Activated CD8-positive, alpha-beta T cell treated with anti-CD3 and anti-CD28 coated beads, Interleukin-2, amount 10 ng/mL, durations not matched to agents 7 days and 5 days (primary cell): ENCODE measurements around the gene GABBR2. TPM values are rescaled to one million over a fixed set of nuclear protein-coding genes. Genes with fewer than 3 reads are reported as not detected.
"Not testable (repeated sequence)": the region's sequence is repeated elsewhere in the genome, so short reads cannot be mapped to it uniquely, and the experiment has no call there.

Source experiments
- ATAC-seq: fragments of 150-1000 bp; cut with Tn5 transposase; one replicate; pipeline ENCODE4 v1.10.0; 2021; ENCODE audit warnings: moderate library complexity
- CTCF ChIA-PET: fragments of 350-600 bp; sonication (Branson Sonifier 250); formaldehyde crosslinking; loops from one replicate; lab custom pipeline; 2021; ENCODE audit warnings: antibody characterized with exemption; lab: Charles Lee
- POLR2A ChIA-PET: fragments of 350-600 bp; sonication (Branson Sonifier 250); formaldehyde crosslinking; loops from one replicate; lab custom pipeline; 2021; ENCODE audit warnings: antibody characterized with exemption; lab: Charles Lee
- DNase-seq: peaks from one replicate; pipeline ENCODE4 v3.0.0-alpha.2; 2020
- H3K27ac Mint-ChIP-seq: one replicate; pipeline ENCODE4 v1.8.0; 2021; ENCODE audit warnings: mild to moderate bottlenecking, mixed read lengths
- H3K27me3 Mint-ChIP-seq: one replicate; pipeline ENCODE4 v1.8.0; 2021; ENCODE audit warnings: low read depth, mixed read lengths
- H3K36me3 Mint-ChIP-seq: one replicate; pipeline ENCODE4 v1.8.0; 2021; ENCODE audit warnings: low read depth, mixed read lengths
- H3K4me1 Mint-ChIP-seq: one replicate; pipeline ENCODE4 v1.8.0; 2021; ENCODE audit warnings: low read depth, mixed read lengths
- H3K4me3 Mint-ChIP-seq: one replicate; pipeline ENCODE4 v1.8.0; 2021; ENCODE audit warnings: mild to moderate bottlenecking, mixed read lengths
- H3K9me3 Mint-ChIP-seq: one replicate; pipeline ENCODE4 v1.8.0; 2022; ENCODE audit warnings: mixed read lengths; ENCODE audit not compliant: insufficient read depth
- total RNA-seq, 2 experiments: library from RNA; stranded (reverse); gene quantifications; one replicate each; pipeline ENCODE4 v1.2.3, GENCODE V29; 2021

Gene GABBR2
- total RNA-seq, 2 experiments from 2014 or later: not detected

DNA sequence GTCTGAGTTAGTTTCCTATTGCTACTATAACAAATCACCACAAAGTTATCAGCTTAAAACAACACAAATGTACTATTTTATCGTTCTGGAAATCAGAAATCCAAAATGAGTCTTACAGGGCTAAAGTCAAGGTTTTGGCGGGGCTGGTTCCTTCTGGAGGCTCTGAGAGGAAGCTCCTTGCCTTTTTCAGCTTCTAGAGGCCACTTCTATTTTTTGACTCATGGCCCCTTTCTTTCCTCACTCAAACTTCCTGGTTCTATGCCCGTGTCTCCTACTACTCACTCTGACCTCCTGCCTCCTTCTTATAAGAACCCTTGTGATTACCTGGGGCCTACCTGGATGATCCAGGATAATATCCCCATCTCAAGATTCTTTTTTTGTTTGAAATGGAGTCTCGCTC lies 48.2 kb downstream of the GABBR2 start:
- no peaks in the 10 kb centered on the region for H3K4me1 Mint-ChIP-seq
- no peak overlapping the region for H3K27ac Mint-ChIP-seq
- no peaks in the 10 kb centered on the region for H3K36me3 Mint-ChIP-seq
- no peak for ATAC-seq
- peaks cover 11% of the 10 kb centered on the region for H3K27me3 Mint-ChIP-seq
- H3K9me3 Mint-ChIP-seq: no peaks in the 10 kb centered on the region
- CTCF ChIA-PET: no interaction called here
- no peak overlapping the region for H3K4me3 Mint-ChIP-seq
- POLR2A ChIA-PET: no interaction called here
- no peak for DNase-seq

DNA sequence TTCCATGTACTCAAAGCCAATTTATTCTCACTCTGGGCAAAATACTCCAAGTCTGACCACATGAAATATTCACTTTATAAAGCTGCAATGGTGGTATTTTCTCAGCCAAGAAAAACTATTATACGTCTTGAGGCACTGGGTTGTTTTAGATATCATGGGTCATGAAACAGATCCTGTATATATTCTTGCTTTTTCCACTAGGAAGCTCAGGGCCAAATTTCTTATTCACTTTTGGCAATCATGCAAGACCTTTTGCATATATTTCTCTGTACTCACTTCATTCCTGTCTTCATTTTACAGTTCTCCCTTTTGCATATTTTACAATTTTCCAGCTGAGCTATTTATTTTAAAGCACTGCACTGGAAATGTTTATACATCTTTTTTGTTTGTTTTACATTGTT lies 49.8 kb downstream of the GABBR2 start:
- Mint-ChIP-seq H3K36me3 (no peaks in the 10 kb centered on the region), H3K4me1 (no peaks in the 10 kb centered on the region), H3K4me3 (no peak overlapping the region), H3K27ac (no peak overlapping the region), H3K27me3 (peaks cover 11% of the 10 kb centered on the region), H3K9me3 (no peaks in the 10 kb centered on the region)
- ChIA-PET CTCF (no interaction called here), POLR2A (no interaction called here)
- DNase-seq (no peak), ATAC-seq (no peak)

DNA sequence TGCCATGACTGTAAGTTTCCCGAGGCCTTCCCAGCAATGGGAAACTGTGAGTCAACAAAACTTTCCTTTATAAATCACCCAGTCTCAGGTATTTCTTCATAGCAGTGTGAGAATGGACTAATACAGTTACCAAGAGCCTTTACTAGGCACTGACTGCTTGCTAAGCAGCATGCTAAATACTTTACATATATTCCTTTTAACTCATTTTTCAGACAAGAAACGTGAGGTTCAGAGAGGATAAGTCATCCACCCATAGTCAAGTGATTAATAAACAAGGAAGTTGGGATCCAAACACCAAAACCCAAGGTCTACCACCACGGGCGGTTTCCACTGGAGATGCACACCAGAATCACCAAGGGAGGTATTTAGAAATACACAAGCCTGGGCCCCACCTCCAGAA lies 50.8 kb downstream of the GABBR2 start:
- H3K9me3 Mint-ChIP-seq: no peaks in the 10 kb centered on the region

DNA sequence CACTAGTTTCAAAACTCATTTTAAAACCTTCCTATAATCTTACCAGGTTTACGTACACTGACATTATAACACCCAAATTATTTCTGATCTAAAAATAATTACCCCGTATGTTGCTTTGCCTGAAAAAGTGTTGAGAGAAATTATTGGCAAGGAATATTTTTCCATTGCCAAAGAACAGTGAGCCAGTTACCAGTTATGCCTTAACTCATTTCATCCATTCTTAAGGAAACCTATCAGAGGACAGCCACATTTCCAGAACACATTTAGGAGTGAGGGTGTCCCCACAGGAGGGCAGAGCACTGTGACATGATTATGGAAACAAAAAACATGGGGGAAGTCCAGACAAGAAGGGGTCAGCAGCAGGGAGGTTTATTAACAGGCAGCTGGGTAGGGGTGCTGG lies 52.2 kb downstream of the GABBR2 start:
- Mint-ChIP-seq H3K27me3 (peaks cover 4% of the 10 kb centered on the region), H3K4me3 (no peak overlapping the region), H3K9me3 (no peaks in the 10 kb centered on the region), H3K27ac (no peak overlapping the region), H3K36me3 (no peaks in the 10 kb centered on the region), H3K4me1 (no peaks in the 10 kb centered on the region)
- ATAC-seq (no peak), DNase-seq (no peak)
- POLR2A ChIA-PET: no interaction called here
- CTCF ChIA-PET: no interaction called here

More for the DNA sequence above, 50.8 kb downstream of the GABBR2 start:
- H3K27ac Mint-ChIP-seq: no peak overlapping the region
- POLR2A ChIA-PET: no interaction called here
- DNase-seq (no peak), ATAC-seq (no peak)
- H3K4me1 Mint-ChIP-seq: no peaks in the 10 kb centered on the region
- H3K27me3 Mint-ChIP-seq: peaks cover 11% of the 10 kb centered on the region
- H3K36me3 Mint-ChIP-seq: no peaks in the 10 kb centered on the region
- CTCF ChIA-PET: interaction anchor here (0.7 kb wide), 1 partner anchor 662 kb away, joined by 3 read pairs; no protein-coding TSS in a partner anchor
- no peak overlapping the region for H3K4me3 Mint-ChIP-seq

DNA sequence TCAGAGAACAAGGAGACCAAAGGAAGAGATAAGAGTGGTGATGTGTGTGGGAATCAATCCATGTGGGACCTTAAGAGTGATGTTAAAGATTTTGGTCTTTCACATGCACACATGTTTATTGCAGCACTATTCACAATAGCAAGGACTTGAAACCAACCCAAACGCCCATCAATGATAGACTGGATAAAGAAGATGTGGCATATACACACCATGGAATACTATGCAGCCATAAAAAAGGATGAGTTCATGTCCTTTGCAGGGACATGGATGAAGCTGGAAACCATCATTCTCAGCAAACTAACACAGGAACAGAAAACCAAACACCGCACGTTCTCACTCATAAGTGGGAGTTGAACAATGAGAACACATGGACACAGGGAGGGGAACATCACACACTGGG lies 53.3 kb downstream of the GABBR2 start:
- DNase-seq, CTCF ChIA-PET, H3K4me3 Mint-ChIP-seq, H3K4me1 Mint-ChIP-seq, H3K27me3 Mint-ChIP-seq, H3K36me3 Mint-ChIP-seq, ATAC-seq, H3K27ac Mint-ChIP-seq, POLR2A ChIA-PET, H3K9me3 Mint-ChIP-seq: not testable (repeated sequence)

DNA sequence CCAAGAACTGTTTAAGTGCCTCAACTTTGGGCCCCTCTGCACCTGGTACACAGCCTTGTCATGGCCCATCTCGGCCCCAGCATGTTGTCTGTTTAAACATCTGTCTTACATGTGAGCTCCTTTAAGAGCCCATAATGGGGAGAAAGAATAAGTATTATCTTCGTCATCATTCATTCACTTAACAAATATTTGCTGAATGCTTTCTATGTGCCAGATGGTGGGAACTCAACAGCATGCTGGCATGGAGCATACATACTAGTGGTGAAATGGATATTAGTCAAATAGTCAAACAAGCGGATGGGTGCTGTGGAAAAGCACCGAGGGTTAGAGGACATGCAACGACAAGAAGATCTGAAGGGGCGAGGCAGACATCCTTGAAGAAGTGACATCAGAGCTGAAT lies 54.5 kb downstream of the GABBR2 start:
- H3K27me3 Mint-ChIP-seq: peaks cover 3% of the 10 kb centered on the region
- H3K36me3 Mint-ChIP-seq: no peaks in the 10 kb centered on the region
- H3K4me1 Mint-ChIP-seq: no peaks in the 10 kb centered on the region
- ATAC-seq (no peak), DNase-seq (no peak)
- CTCF ChIA-PET: no interaction called here
- no peaks in the 10 kb centered on the region for H3K9me3 Mint-ChIP-seq
- POLR2A ChIA-PET: no interaction called here
- H3K27ac Mint-ChIP-seq: no peak overlapping the region
- no peak overlapping the region for H3K4me3 Mint-ChIP-seq

DNA sequence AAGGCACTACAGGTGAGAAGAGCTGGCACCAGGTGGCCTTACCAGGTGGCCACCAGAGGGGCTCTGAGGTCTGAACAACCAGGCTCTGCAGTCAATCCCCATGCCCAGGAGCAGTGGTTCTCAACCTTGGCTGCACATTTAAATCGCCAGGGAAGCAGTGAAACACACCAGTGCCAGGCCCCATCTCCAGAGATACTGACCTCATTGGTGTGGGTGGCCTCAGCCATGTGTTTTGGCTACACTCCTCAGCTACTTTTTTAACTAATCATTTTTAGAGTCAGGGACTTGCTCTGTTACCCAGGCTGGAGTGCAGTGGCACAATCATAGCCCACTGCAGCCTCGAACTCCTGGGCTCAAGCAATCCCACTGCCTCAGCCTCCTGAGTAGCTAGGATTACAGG lies 56.0 kb downstream of the GABBR2 start:
- ATAC-seq: no peak
- Mint-ChIP-seq H3K4me1 (no peaks in the 10 kb centered on the region), H3K36me3 (no peaks in the 10 kb centered on the region), H3K9me3 (no peaks in the 10 kb centered on the region), H3K27ac (no peak overlapping the region), H3K27me3 (peaks cover 3% of the 10 kb centered on the region), H3K4me3 (no peak overlapping the region)
- POLR2A ChIA-PET: no interaction called here
- CTCF ChIA-PET: no interaction called here
- DNase-seq: no peak

DNA sequence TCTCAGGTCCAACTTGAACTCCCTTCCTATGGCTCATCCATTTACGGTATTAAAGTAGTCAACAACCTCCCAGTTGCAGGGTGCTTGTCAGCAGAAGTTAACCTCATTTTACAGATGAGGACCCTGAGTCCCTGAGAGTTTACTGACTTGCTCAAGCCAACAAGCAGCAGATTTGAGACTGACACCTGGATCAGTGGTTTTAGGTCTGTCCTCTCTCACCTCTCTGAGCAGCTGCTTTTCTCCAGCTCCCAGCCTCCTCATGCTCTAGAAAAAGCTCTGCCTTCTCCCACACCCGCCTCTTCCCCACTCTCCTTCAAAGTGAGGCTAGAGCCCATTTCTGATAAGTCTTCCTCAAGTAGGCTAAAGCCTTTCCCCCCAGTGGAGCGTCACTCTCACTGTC lies 56.4 kb downstream of the GABBR2 start:
- ChIA-PET POLR2A (no interaction called here), CTCF (no interaction called here)
- H3K27me3 Mint-ChIP-seq: peaks cover 3% of the 10 kb centered on the region
- no peaks in the 10 kb centered on the region for H3K36me3 Mint-ChIP-seq
- no peak overlapping the region for H3K4me3 Mint-ChIP-seq
- no peak overlapping the region for H3K27ac Mint-ChIP-seq
- H3K9me3 Mint-ChIP-seq: no peaks in the 10 kb centered on the region
- H3K4me1 Mint-ChIP-seq: no peaks in the 10 kb centered on the region
- ATAC-seq (no peak), DNase-seq (no peak)

DNA sequence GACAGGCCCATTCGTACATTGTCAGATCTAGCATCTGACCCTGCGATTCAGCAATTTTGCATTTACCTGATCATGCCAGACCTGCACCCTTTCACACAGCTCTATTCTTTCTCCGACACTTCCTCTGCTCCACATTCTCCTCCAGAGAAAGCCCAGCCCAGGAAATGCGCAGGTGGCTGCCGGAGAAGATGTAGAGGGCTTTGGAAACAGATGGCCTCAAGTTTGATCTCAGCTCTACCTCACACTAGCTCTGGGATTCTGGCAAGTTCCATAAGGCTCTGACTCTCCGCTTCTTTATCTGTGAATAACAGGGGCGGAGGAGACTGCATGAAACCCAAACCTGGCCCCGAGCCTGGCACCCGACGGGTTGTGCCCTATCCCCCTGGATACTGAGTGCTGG lies 61.5 kb downstream of the GABBR2 start:
- DNase-seq (no peak), ATAC-seq (no peak)
- Mint-ChIP-seq H3K4me3 (no peak overlapping the region), H3K27ac (no peak overlapping the region), H3K36me3 (no peaks in the 10 kb centered on the region), H3K27me3 (peaks cover 15% of the 10 kb centered on the region), H3K4me1 (no peaks in the 10 kb centered on the region), H3K9me3 (no peaks in the 10 kb centered on the region)
- CTCF ChIA-PET: no interaction called here
- POLR2A ChIA-PET: no interaction called here

DNA sequence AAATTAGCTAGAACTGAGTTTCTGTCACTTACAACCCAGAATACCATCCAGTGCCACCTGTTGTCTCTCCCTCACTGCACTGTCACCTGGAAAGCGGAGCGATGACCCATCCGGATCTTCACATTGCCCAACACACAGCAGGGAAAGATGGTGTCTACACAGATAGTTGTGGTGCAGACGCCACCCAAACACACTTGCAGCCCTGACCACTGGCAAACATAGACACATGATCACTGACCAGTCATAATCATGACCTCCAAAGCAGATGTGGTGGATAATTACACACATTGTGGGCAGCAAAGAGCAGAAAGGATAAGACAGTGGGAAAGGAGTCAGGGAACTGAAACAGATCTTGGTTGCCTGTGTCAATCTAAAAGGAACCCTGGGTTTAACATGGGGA lies 64.7 kb downstream of the GABBR2 start:
- Mint-ChIP-seq H3K4me1 (no peaks in the 10 kb centered on the region), H3K27me3 (peaks cover 19% of the 10 kb centered on the region), H3K4me3 (no peak overlapping the region), H3K36me3 (no peaks in the 10 kb centered on the region), H3K27ac (no peak overlapping the region), H3K9me3 (no peaks in the 10 kb centered on the region)
- ChIA-PET CTCF (no interaction called here), POLR2A (no interaction called here)
- DNase-seq (no peak), ATAC-seq (no peak)

DNA sequence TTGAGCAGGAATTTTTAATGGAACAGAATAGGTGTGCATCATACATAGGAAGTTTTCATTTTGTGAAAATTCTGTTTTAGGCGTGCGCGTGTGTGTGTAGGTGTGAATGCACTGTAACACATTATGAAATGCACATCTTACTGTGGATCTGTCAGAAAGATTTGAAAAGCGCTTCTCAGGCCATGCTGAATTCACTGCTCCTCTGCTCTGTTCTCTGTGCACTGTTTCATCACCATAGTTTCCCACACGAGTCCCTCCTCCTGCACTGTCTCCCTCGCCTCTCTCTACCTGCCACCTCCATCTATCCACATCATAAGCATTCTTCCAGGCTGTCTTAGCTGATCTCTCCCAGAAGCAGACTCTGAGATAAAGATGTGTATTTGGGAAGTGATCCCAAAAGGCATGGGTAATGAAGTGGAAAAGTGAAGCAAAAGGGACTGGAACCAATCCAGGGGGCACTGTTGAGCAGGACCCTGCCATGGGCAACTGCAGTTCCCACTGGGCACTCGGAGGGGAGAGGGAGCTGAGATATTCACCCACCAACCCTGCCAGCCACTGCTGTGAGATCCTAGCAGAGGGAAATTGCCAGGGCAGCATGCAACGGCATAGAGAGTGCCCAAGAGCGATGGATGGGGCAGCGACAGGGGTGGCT lies 65.9 kb downstream of the GABBR2 start:
- Mint-ChIP-seq H3K4me3 (no peak overlapping the region), H3K4me1 (no peaks in the 10 kb centered on the region), H3K9me3 (no peaks in the 10 kb centered on the region), H3K27me3 (peaks cover 19% of the 10 kb centered on the region), H3K27ac (no peak overlapping the region), H3K36me3 (no peaks in the 10 kb centered on the region)
- POLR2A ChIA-PET: no interaction called here
- no peak for DNase-seq
- no peak for ATAC-seq
- CTCF ChIA-PET: no interaction called here

DNA sequence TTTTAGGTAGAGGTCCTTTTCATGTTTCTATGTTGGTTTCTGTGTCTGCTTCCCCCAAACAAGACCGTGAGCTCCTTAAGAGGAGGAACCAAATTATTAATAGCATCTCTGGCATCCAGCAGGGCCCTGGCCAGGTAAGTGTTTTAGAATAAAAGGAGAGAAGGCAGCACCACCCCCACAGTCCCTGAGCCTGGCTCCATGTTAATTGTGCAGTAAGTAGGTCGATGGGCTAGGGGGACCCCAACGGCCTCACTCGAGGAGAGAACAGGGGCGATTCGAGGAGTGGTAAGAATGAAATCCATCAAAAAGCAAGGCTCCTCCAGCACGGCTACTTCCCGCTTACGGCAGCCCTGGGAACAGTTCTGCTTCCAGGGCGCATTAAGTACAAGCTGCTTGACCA lies 67.0 kb downstream of the GABBR2 start:
- no peaks in the 10 kb centered on the region for H3K4me1 Mint-ChIP-seq
- H3K27me3 Mint-ChIP-seq: peaks cover 19% of the 10 kb centered on the region
- POLR2A ChIA-PET: no interaction called here
- no peaks in the 10 kb centered on the region for H3K36me3 Mint-ChIP-seq
- H3K4me3 Mint-ChIP-seq: no peak overlapping the region
- CTCF ChIA-PET: no interaction called here
- no peak for ATAC-seq
- no peak overlapping the region for H3K27ac Mint-ChIP-seq
- no peak for DNase-seq
- no peaks in the 10 kb centered on the region for H3K9me3 Mint-ChIP-seq

DNA sequence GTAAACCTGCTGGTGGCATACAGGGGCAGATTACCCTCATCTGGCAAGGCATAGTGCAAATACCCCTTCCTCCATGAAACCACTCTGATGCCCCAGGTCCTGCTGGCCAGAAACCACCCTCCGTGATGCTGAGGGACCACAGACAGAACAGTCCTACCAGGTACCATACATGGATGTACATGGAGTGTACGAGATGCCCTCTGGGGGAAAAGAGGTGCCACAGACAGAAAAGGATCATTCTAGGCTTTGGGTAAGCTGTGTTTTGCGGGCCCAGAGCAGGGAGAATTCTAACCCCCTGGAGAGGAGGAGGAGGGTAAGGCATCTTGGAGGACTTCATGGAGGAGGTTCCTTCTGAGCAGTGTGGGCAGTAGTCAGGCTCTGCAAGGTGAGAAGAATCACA lies 68.3 kb downstream of the GABBR2 start:
- H3K36me3 Mint-ChIP-seq: no peaks in the 10 kb centered on the region
- no peaks in the 10 kb centered on the region for H3K4me1 Mint-ChIP-seq
- no peak overlapping the region for H3K27ac Mint-ChIP-seq
- ATAC-seq (no peak), DNase-seq (no peak)
- CTCF ChIA-PET: no interaction called here
- peaks cover 19% of the 10 kb centered on the region for H3K27me3 Mint-ChIP-seq
- H3K9me3 Mint-ChIP-seq: no peaks in the 10 kb centered on the region
- H3K4me3 Mint-ChIP-seq: no peak overlapping the region
- POLR2A ChIA-PET: no interaction called here
